ENCODE data around the gene SERPINA6.

Gene SERPINA6

DNA sequence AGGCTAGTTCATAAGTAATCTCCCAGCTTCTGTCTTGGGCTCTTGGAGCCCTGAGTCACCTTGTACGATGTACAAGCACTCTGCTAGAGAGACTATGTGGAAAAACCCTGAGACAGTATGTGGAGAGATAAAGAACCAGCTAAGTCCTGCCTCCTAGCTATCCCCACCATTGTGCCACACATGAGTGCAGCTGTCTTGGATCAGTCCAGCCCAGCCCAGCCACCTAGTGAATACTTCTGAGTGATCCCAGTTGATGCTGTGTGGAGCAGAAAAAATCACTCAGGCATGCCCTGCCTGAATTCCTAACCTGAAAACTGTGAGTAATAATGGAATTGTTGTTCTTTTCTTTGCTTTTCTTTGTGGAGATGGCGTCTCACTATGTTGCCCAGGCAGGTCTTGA is 5.1 kb upstream of the SERPINA6 start:
- Histone ChIP-seq H3K4me3 (no peak overlapping the region), H3K27ac (no peak overlapping the region)
- TF ChIP-seq, protein P1, sequence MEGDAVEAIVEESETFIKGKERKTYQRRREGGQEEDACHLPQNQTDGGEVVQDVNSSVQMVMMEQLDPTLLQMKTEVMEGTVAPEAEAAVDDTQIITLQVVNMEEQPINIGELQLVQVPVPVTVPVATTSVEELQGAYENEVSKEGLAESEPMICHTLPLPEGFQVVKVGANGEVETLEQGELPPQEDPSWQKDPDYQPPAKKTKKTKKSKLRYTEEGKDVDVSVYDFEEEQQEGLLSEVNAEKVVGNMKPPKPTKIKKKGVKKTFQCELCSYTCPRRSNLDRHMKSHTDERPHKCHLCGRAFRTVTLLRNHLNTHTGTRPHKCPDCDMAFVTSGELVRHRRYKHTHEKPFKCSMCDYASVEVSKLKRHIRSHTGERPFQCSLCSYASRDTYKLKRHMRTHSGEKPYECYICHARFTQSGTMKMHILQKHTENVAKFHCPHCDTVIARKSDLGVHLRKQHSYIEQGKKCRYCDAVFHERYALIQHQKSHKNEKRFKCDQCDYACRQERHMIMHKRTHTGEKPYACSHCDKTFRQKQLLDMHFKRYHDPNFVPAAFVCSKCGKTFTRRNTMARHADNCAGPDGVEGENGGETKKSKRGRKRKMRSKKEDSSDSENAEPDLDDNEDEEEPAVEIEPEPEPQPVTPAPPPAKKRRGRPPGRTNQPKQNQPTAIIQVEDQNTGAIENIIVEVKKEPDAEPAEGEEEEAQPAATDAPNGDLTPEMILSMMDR (IDR thresholded peaks at IDR 0.05), result no peak
- DNase-seq (ENCODE audit: low spot score), result no peak

GRCh38 chr14:94321421-94322271 is 1.5 kb downstream of the SERPINA6 start:
- TF ChIP-seq, protein P1 (IDR thresholded peaks at IDR 0.05), result no peak
- no peak for DNase-seq (ENCODE audit: low spot score)
- Histone ChIP-seq H3K4me3 (no peak overlapping the region), H3K27ac (no peak overlapping the region)

DNA sequence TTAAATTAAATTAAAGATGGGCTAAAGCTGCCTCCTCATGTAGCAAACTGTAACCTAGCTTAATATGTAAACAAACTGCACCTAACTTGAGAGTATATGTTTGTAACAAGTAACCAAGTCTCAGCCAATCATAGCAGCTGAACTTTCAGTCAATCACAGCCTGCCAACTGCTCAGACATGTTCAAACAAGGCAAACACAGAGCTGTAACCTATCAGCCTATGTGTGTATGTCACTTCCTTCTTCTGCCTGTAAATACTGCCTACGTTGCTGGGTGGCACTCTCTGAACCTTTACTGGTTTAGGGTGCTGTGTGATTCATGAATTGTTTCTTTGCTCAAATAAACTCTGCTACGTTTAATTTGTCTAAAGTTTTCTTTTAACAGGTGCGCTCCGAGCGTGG is 2.9 kb downstream of the SERPINA6 start:
- Histone ChIP-seq H3K4me3 (no peak overlapping the region), H3K27ac (no peak overlapping the region)
- TF ChIP-seq, protein P1 (IDR thresholded peaks at IDR 0.05), result no peak
- no peak for DNase-seq (ENCODE audit: low spot score)

DNA sequence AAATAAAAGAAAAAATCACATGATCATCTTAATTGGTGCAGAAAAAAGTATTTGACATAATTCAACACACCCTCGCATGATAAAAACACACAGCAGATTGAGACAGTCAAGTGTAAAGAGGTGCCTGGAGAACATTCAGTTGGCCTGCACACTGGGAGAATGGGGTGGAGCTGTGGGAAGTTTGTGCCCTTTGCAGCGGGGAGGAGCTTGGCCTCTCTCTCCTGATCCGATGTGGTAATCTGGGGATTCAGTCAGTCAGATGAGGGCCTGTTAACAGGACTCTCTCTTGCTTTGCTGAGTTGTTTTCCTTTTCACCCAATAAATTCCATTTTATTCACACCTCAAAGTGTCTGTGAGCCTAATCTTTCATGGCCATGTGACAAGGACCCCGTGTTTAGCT is 5.9 kb downstream of the SERPINA6 start:
- Histone ChIP-seq H3K4me3 (no peak overlapping the region), H3K27ac (no peak overlapping the region)
- TF ChIP-seq, protein P1 (IDR thresholded peaks at IDR 0.05), result no peak
- no peak for DNase-seq (ENCODE audit: low spot score)

GRCh38 chr14:94316692-94317091 is 6.4 kb downstream of the SERPINA6 start:
- TF ChIP-seq, protein P1 (IDR thresholded peaks at IDR 0.05), result no peak
- no peak overlapping the region for H3K27ac ChIP-seq

DNA sequence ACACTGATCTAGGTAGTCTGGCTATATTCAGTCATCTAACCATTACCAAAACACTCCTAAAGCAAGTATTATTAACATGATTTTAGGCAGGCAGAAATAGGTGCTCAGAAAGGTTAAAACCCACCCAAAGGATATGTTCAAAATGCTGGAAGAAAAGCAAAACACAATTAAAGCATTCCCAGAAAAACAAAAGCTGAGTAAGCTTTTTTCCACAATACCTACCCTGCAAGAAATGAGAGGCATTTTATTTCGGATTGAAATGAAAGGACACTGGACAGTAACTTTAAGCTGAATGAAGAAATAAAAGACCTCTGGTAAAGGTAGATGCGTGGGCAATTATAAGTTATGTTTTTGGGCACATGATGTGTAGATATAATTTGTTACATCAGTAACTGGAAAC is 8.2 kb downstream of the SERPINA6 start:
- TF ChIP-seq, protein P1 (IDR thresholded peaks at IDR 0.05), result no peak
- Histone ChIP-seq H3K27ac (no peak overlapping the region), H3K4me3 (no peak overlapping the region)
- DNase-seq (ENCODE audit: low spot score), result no peak

More at GRCh38 chr14:94316692-94317091, 6.4 kb downstream of the SERPINA6 start:
- H3K4me3 ChIP-seq, result no peak overlapping the region
- DNase-seq (ENCODE audit: low spot score), result no peak
